IMR-90 (cell line): ENCODE data around the gene GRIK3.

Source experiments
- BHLHE40 ChIP-seq: fragments of 150-350 bp; IDR thresholded peaks from 2 replicates; pipeline ENCODE4 v1.6.1; 2016; ENCODE audit warnings: mild to moderate bottlenecking, low read depth, low read length
- CEBPB ChIP-seq: IDR thresholded peaks from 2 replicates; pipeline ENCODE4 v1.6.1; 2012; ENCODE audit warnings: low read depth, low read length, improper control_type of control experiment
- CTCF ChIP-seq: conservative IDR thresholded peaks from 2 replicates; pipeline ENCODE4 v1.5.1; 2012; ENCODE audit warnings: mild to moderate bottlenecking, low read depth, low read length, improper control_type of control experiment
- FOS ChIP-seq: fragments of 150-350 bp; IDR thresholded peaks from 2 replicates; pipeline ENCODE4 v1.6.1; 2016; ENCODE audit warnings: low read depth, low read length
- MAFK ChIP-seq: IDR thresholded peaks from 2 replicates; pipeline ENCODE4 v1.6.1; 2012; ENCODE audit warnings: low read depth, low read length, improper control_type of control experiment
- MXI1 ChIP-seq: IDR thresholded peaks from 2 replicates; pipeline ENCODE4 v1.6.1; 2012; ENCODE audit warnings: low read depth, mild to moderate bottlenecking, low read length, moderate library complexity, borderline replicate concordance
- POLR2A ChIP-seq: IDR thresholded peaks from 2 replicates; pipeline ENCODE4 v1.6.1; 2012; ENCODE audit warnings: mild to moderate bottlenecking, low read depth, low read length
- RAD21 ChIP-seq: IDR thresholded peaks from 2 replicates; pipeline ENCODE4 v1.6.1; 2012; ENCODE audit warnings: low read length, improper control_type of control experiment
- RCOR1 ChIP-seq: IDR thresholded peaks from 2 replicates; pipeline ENCODE4 v1.6.1; 2012; ENCODE audit warnings: mild to moderate bottlenecking, low read length, improper control_type of control experiment; ENCODE audit not compliant: insufficient replicate concordance
- RFX5 ChIP-seq: IDR thresholded peaks from 2 replicates; pipeline ENCODE4 v1.8.0; 2012; ENCODE audit warnings: low read depth, mild to moderate bottlenecking, low read length, moderate library complexity
- SMC3 ChIP-seq: fragments of 150-350 bp; IDR thresholded peaks from 2 replicates; pipeline ENCODE4 v1.6.1; 2016; ENCODE audit warnings: low read depth, mild to moderate bottlenecking, antibody characterized with exemption, low read length, moderate library complexity

- TF ChIP-seq POLR2A, result no peak
- no peak for TF ChIP-seq CTCF
- TF ChIP-seq FOS, result no peak
- no peak for TF ChIP-seq RAD21
- no peak for TF ChIP-seq CEBPB
- TF ChIP-seq BHLHE40, result no peak
- no peak for TF ChIP-seq MAFK
- TF ChIP-seq RFX5, result no peak
- TF ChIP-seq SMC3, result no peak
- TF ChIP-seq MXI1, result no peak
- no peak for TF ChIP-seq RCOR1
Observed at GRCh38 chr1:37083603-37084002, 49.3 kb upstream of the GRIK3 start.
